ENCODE results near the gene TOP2A. TPM values are rescaled to one million over a fixed set of nuclear protein-coding genes. Genes with fewer than 3 reads are reported as not detected.

Gene TOP2A
- total and polyA plus RNA-seq, 9 of the 15 experiments (the other 6 are each of a cell fraction or from before 2014, with no cell fraction given): 133 to 347 (median 259) TPM

DNA sequence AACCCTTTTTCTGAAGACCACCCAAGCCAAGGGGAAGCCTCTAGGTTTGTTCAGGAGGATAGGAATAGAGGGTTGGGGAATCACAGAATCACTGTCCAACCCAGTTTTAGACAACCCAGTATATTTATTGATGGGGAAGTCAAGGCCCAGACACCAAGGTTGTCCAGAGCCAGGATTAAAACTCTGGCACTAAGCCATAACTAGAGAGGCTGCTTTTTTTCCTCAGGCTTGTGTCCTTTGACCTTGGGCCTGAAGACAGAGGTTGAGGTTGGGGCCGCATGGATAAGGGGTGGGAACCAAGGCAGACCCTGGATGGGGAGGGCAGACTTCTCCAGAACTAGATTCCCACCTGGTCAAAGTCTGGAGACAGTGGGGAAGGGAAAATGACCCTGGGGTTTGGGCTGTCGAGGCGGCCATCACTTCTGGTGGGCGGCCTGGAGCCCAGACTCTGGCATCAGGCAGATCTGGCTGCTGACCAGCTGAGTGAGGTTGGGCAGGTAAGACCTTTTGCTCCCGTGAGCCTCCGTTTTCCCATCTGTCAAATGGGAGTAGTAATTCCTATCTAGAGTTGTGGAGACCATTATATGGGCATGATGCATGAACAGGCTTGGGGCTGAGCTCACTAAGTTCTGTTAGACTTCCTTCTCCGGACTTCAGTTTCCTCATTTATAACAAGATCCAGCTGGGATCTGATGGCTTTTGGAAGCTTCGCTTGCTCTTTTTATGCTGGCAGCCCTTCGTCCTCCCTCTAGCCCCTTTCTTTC, 43.5 kb upstream of the TOP2A start (continued):
- TF ChIP-seq CREB1 (IDR thresholded peaks at IDR 0.05) (no peak), CREB1 (CRISPR knock-in tag; IDR thresholded peaks at IDR 0.05) (no peak), HEY1 (CRISPR knock-in tag; IDR thresholded peaks at IDR 0.05; ENCODE audit: borderline replicate concordance) (no peak), BRD4 (IDR thresholded peaks at IDR 0.05) (no peak), RUNX1 (IDR thresholded peaks at IDR 0.05; ENCODE audit: low read depth) (no peak), ESRRA (IDR thresholded peaks at IDR 0.05; ENCODE audit: borderline replicate concordance, low read depth) (peak; percentile 35), ZNF444 (CRISPR knock-in tag; IDR thresholded peaks at IDR 0.05) (no peak), RBM25 (IDR thresholded peaks at IDR 0.05; ENCODE audit: low read depth, low read length, severe bottlenecking) (peak; percentile 76), EHMT2 (IDR thresholded peaks at IDR 0.05) (no peak), ADNP (tag; IDR thresholded peaks at IDR 0.05) (peak; percentile 73), NFIC (IDR thresholded peaks at IDR 0.05) (peak; percentile 83)
- TF ChIP-seq, protein P1, sequence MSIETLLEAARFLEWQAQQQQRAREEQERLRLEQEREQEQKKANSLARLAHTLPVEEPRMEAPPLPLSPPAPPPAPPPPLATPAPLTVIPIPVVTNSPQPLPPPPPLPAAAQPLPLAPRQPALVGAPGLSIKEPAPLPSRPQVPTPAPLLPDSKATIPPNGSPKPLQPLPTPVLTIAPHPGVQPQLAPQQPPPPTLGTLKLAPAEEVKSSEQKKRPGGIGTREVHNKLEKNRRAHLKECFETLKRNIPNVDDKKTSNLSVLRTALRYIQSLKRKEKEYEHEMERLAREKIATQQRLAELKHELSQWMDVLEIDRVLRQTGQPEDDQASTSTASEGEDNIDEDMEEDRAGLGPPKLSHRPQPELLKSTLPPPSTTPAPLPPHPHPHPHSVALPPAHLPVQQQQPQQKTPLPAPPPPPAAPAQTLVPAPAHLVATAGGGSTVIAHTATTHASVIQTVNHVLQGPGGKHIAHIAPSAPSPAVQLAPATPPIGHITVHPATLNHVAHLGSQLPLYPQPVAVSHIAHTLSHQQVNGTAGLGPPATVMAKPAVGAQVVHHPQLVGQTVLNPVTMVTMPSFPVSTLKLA (conservative IDR thresholded peaks at IDR 0.05): no peak
- TF ChIP-seq, protein P2, sequence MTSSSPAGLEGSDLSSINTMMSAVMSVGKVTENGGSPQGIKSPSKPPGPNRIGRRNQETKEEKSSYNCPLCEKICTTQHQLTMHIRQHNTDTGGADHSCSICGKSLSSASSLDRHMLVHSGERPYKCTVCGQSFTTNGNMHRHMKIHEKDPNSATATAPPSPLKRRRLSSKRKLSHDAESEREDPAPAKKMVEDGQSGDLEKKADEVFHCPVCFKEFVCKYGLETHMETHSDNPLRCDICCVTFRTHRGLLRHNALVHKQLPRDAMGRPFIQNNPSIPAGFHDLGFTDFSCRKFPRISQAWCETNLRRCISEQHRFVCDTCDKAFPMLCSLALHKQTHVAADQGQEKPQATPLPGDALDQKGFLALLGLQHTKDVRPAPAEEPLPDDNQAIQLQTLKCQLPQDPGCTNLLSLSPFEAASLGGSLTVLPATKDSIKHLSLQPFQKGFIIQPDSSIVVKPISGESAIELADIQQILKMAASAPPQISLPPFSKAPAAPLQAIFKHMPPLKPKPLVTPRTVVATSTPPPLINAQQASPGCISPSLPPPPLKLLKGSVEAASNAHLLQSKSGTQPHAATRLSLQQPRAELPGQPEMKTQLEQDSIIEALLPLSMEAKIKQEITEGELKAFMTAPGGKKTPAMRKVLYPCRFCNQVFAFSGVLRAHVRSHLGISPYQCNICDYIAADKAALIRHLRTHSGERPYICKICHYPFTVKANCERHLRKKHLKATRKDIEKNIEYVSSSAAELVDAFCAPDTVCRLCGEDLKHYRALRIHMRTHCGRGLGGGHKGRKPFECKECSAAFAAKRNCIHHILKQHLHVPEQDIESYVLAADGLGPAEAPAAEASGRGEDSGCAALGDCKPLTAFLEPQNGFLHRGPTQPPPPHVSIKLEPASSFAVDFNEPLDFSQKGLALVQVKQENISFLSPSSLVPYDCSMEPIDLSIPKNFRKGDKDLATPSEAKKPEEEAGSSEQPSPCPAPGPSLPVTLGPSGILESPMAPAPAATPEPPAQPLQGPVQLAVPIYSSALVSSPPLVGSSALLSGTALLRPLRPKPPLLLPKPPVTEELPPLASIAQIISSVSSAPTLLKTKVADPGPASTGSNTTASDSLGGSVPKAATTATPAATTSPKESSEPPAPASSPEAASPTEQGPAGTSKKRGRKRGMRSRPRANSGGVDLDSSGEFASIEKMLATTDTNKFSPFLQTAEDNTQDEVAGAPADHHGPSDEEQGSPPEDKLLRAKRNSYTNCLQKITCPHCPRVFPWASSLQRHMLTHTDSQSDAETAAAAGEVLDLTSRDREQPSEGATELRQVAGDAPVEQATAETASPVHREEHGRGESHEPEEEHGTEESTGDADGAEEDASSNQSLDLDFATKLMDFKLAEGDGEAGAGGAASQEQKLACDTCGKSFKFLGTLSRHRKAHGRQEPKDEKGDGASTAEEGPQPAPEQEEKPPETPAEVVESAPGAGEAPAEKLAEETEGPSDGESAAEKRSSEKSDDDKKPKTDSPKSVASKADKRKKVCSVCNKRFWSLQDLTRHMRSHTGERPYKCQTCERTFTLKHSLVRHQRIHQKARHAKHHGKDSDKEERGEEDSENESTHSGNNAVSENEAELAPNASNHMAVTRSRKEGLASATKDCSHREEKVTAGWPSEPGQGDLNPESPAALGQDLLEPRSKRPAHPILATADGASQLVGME (CRISPR knock-in tag; IDR thresholded peaks at IDR 0.05): no peak
